Panc1 (cell line): ENCODE results near the gene PDE10A. TPM values are rescaled to one million over a fixed set of nuclear protein-coding genes. Genes with fewer than 3 reads are reported as not detected.

Experiments used
- ATAC-seq: fragments of 200-7000 bp; cut with Tn5 transposase; 2 replicates; pipeline ENCODE4 v1.9.1; 2020; ENCODE audit warnings: mild to moderate bottlenecking, moderate library complexity
- BruUV-seq: library from RNA; stranded (reverse); fragments of 400-500 nt; replicated peaks from 2 replicates; lab custom pipeline; 2021; lab: Mats Ljungman, UMichigan
- CTCF ChIA-PET: fragments of 300-600 bp; sonication (Branson Sonifier 250); formaldehyde crosslinking; loops from one replicate; lab custom pipeline; 2022; ENCODE audit warnings: antibody characterized with exemption; lab: Charles Lee
- POLR2A ChIA-PET: fragments of 300-600 bp; sonication (Branson Sonifier 250); formaldehyde crosslinking; loops from one replicate; lab custom pipeline; 2022; ENCODE audit warnings: antibody characterized with exemption; lab: Charles Lee
- DNase-seq: peaks from one replicate; pipeline ENCODE4 v3.0.0-alpha.2; 2010; ENCODE audit warnings: low read depth, low spot score
- H3K27ac ChIP-seq: 2 replicates; pipeline ENCODE4 v1.5.1; 2011; ENCODE audit warnings: mild to moderate bottlenecking, low read length, inconsistent platforms
- H3K27me3 ChIP-seq: fragments of 200-500 bp; sonication (Bioruptor generic); 2 replicates; pipeline ENCODE4 v1.6.0; 2014; ENCODE audit warnings: low read length, inconsistent platforms; ENCODE audit not compliant: control insufficient read depth, insufficient read depth
- H3K36me3 ChIP-seq: fragments of 200-500 bp; sonication (Bioruptor generic); 2 replicates; pipeline ENCODE4 v1.5.1; 2014; ENCODE audit warnings: inconsistent platforms, mild to moderate bottlenecking, low read length, moderate library complexity; ENCODE audit not compliant: control insufficient read depth, insufficient read depth
- H3K4me1 ChIP-seq: 2 replicates; pipeline ENCODE4 v1.5.1; 2011; ENCODE audit warnings: inconsistent platforms, mild to moderate bottlenecking, low read length, moderate library complexity; ENCODE audit not compliant: control insufficient read depth, insufficient read depth
- H3K4me3 ChIP-seq, 2 experiments: 2 replicates each; pipeline ENCODE4 v1.5.1; 2011 to 2012; ENCODE audit warnings: low read depth in 2 of 2, low read length in 2 of 2, mild to moderate bottlenecking in 2 of 2, inconsistent platforms in 1 of 2, moderate library complexity in 1 of 2
- H3K9me3 ChIP-seq: fragments of 200-500 bp; sonication (Bioruptor generic); 2 replicates; pipeline ENCODE4 v1.5.1; 2014; ENCODE audit warnings: low read depth, mild to moderate bottlenecking, inconsistent platforms, low read length, moderate library complexity; ENCODE audit not compliant: control insufficient read depth, insufficient read depth
- POLR2AphosphoS5 ChIP-seq: IDR thresholded peaks from 2 replicates; pipeline ENCODE4 v1.6.1; 2012; ENCODE audit warnings: mild to moderate bottlenecking, low read depth, low read length, moderate library complexity
- SIN3A ChIP-seq: IDR thresholded peaks from 2 replicates; pipeline ENCODE4 v1.6.1; 2012; ENCODE audit warnings: low read depth, mild to moderate bottlenecking, low read length, moderate library complexity, borderline replicate concordance; ENCODE audit not compliant: insufficient read depth
- TCF7L2 ChIP-seq: IDR thresholded peaks from 2 replicates; pipeline ENCODE4 v1.6.1; 2011; ENCODE audit warnings: mild to moderate bottlenecking, low read depth, low read length, inconsistent platforms
- in situ Hi-C: cut with HindIII; loops from 2 replicates; pipeline ENCODE4 v1.10.0; 2016; ENCODE audit warnings: low sequenced_read_pairs, low pct_unique_long_range_greater_than_20kb
- intact Hi-C: fragments of 100-400 bp; cut with micrococcal nuclease; formaldehyde crosslinking; loops from one replicate; pipeline ENCODE4 v1.10.0; 2022; ENCODE audit not compliant: unreplicated experiment
- total RNA-seq: library from RNA; stranded (reverse); gene quantifications from one replicate; pipeline ENCODE4 v1.2.1, GENCODE V29; 2021; ENCODE audit not compliant: unreplicated experiment
- TF ChIP-seq, protein P1 (sequence below), 2 experiments: IDR thresholded peaks; 2 replicates each; pipeline ENCODE4 v1.6.1; 2011 to 2012; ENCODE audit warnings: low read depth in 2 of 2, control low read depth in 1 of 2, low read length in 1 of 2, mild to moderate bottlenecking in 1 of 2, moderate library complexity in 1 of 2; ENCODE audit not compliant: insufficient read depth in 1 of 2
- TF ChIP-seq, protein P2 (sequence below): fragments of 450-650 bp; IDR thresholded peaks from 2 replicates; pipeline ENCODE4 v1.5.1; 2017; ENCODE audit warnings: mild to moderate bottlenecking

The PDE10A gene
- total RNA-seq, 1 experiment from 2014 or later: 27.8 TPM

DNA sequence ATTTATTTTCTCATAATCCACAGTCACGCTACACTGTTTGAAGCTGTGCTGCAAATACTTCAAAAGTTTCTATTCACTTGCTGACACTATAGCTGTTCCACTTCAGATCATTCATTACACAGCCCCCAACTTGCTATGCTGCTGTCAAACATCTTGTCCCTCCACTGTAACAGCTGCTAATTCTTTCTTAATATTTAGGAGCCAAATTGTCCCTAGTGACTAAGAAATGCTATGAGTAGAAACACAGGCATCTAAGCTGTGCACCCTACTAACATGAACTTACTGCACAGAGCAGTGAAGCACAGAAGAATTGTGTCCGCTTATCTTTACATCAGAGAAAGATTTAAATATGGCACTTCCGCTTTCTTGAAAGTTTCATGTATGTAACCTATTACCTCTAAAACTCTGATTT lies 91.3 kb downstream of the PDE10A start:
- POLR2A ChIA-PET: no interaction called here

DNA sequence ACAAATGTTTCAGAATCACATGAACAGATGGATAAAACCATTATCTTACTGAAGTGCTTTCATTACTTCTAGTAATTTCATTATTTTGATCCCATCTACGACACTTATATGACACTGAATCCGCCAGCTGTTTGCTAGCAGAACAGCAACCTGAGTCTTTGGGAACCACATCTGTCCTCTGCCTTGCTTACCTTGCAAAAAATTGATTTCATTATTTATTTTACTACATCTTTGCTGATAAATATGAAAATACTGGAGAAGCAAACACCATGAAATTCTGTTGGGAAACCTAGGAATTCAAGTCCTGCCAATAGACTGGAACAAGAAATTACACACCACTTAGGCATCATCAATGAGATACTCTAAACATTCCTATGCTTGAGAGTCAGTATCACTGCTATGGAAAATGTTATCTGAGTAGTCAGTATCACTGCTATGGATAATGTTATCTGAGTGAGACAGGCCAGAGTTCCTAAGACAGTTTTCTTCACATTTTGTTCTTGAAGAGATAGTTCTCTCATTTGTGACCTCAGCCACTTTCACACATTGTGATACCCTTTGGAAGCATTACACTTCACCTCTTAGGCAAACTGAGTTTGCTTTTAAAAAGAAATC lies 91.9 kb downstream of the PDE10A start:
- in situ Hi-C loops: no loop called here
- intact Hi-C loops: no loop called here
- ChIA-PET POLR2A (no interaction called here), CTCF (no interaction called here)
- TF ChIP-seq, protein P1, sequence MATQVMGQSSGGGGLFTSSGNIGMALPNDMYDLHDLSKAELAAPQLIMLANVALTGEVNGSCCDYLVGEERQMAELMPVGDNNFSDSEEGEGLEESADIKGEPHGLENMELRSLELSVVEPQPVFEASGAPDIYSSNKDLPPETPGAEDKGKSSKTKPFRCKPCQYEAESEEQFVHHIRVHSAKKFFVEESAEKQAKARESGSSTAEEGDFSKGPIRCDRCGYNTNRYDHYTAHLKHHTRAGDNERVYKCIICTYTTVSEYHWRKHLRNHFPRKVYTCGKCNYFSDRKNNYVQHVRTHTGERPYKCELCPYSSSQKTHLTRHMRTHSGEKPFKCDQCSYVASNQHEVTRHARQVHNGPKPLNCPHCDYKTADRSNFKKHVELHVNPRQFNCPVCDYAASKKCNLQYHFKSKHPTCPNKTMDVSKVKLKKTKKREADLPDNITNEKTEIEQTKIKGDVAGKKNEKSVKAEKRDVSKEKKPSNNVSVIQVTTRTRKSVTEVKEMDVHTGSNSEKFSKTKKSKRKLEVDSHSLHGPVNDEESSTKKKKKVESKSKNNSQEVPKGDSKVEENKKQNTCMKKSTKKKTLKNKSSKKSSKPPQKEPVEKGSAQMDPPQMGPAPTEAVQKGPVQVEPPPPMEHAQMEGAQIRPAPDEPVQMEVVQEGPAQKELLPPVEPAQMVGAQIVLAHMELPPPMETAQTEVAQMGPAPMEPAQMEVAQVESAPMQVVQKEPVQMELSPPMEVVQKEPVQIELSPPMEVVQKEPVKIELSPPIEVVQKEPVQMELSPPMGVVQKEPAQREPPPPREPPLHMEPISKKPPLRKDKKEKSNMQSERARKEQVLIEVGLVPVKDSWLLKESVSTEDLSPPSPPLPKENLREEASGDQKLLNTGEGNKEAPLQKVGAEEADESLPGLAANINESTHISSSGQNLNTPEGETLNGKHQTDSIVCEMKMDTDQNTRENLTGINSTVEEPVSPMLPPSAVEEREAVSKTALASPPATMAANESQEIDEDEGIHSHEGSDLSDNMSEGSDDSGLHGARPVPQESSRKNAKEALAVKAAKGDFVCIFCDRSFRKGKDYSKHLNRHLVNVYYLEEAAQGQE (IDR thresholded peaks at IDR 0.05; ENCODE audit: insufficient read depth in 1 of 2, low read depth in 2 of 2, low read length in 1 of 2): no peak
- TF ChIP-seq, protein P2, sequence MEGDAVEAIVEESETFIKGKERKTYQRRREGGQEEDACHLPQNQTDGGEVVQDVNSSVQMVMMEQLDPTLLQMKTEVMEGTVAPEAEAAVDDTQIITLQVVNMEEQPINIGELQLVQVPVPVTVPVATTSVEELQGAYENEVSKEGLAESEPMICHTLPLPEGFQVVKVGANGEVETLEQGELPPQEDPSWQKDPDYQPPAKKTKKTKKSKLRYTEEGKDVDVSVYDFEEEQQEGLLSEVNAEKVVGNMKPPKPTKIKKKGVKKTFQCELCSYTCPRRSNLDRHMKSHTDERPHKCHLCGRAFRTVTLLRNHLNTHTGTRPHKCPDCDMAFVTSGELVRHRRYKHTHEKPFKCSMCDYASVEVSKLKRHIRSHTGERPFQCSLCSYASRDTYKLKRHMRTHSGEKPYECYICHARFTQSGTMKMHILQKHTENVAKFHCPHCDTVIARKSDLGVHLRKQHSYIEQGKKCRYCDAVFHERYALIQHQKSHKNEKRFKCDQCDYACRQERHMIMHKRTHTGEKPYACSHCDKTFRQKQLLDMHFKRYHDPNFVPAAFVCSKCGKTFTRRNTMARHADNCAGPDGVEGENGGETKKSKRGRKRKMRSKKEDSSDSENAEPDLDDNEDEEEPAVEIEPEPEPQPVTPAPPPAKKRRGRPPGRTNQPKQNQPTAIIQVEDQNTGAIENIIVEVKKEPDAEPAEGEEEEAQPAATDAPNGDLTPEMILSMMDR: no peak
- TF ChIP-seq SIN3A: no peak
- TF ChIP-seq TCF7L2: no peak
- TF ChIP-seq POLR2AphosphoS5: no peak
- DNase-seq (no peak), ATAC-seq (no peak)
- Histone ChIP-seq H3K9me3 (peaks cover 6% of the 10 kb centered on the region; the same call in 1 of the 2 replicates), H3K4me3 (no peak overlapping the region), H3K36me3 (no peaks in the 10 kb centered on the region), H3K27ac (peak overlapping the region; percentile 97), H3K27me3 (no peaks in the 10 kb centered on the region), H3K4me1 (peaks cover 54% of the 10 kb centered on the region)
- no TSS peak for BruUV-seq

More for the DNA sequence above, 91.3 kb downstream of the PDE10A start:
- BruUV-seq: no TSS peak
- ATAC-seq (no peak), DNase-seq (no peak)
- H3K36me3 ChIP-seq: no peaks in the 10 kb centered on the region
- no peaks in the 10 kb centered on the region for H3K27me3 ChIP-seq
- peaks cover 59% of the 10 kb centered on the region for H3K4me1 ChIP-seq
- peak overlapping the region; percentile 97 for H3K27ac ChIP-seq
- H3K4me3 ChIP-seq: no peak overlapping the region
- TF ChIP-seq, protein P1 (IDR thresholded peaks at IDR 0.05; ENCODE audit: insufficient read depth in 1 of 2, low read depth in 2 of 2, low read length in 1 of 2): no peak
- TF ChIP-seq, protein P2: no peak
- TF ChIP-seq SIN3A (no peak), POLR2AphosphoS5 (no peak), TCF7L2 (no peak)
- CTCF ChIA-PET: no interaction called here
- H3K9me3 ChIP-seq: peaks cover 3% of the 10 kb centered on the region; the same call in 1 of the 2 replicates
- in situ Hi-C loops (no loop called here), intact Hi-C loops (no loop called here)
